OCI-LY3 (cell line): ENCODE measurements around the gene TGIF1.

Experiments used
- H2AFZ ChIP-seq: fragments of 200-600, 300-600 bp; shearing (Covaris generic); 2 replicates; pipeline ENCODE4 v1.6.0; 2014; ENCODE audit warnings: antibody characterized with exemption, low read depth, low read length
- H3K27ac ChIP-seq: fragments of 200-600, 300-600 bp; sonication (generic); 2 replicates; pipeline ENCODE4 v1.5.1; 2014; ENCODE audit warnings: mild to moderate bottlenecking, low read length, moderate library complexity, mixed read lengths
- H3K27me3 ChIP-seq: fragments of 200-600, 300-600 bp; sonication (generic); 2 replicates; pipeline ENCODE4 v1.6.1; 2014; ENCODE audit warnings: low read depth, low read length, mixed read lengths
- H3K36me3 ChIP-seq: fragments of 200-600, 300-600 bp; sonication (generic); replicated peaks from 2 replicates; pipeline ENCODE3; 2014; ENCODE audit warnings: low read depth, low read length, mixed read lengths
- H3K4me1 ChIP-seq: fragments of 300-600, 200-600 bp; sonication (generic); 2 replicates; pipeline ENCODE4 v1.6.1; 2014; ENCODE audit warnings: low read length, mixed read lengths
- H3K4me2 ChIP-seq: fragments of 200-600, 300-600 bp; sonication (generic); 2 replicates; pipeline ENCODE4 v1.6.1; 2014; ENCODE audit warnings: low read length, mixed read lengths
- H3K4me3 ChIP-seq: fragments of 300-600, 200-600 bp; sonication (generic); 2 replicates; pipeline ENCODE4 v1.5.1; 2014; ENCODE audit warnings: antibody characterized with exemption, mild to moderate bottlenecking, low read length, moderate library complexity
- H3K79me2 ChIP-seq: fragments of 300-600, 200-600 bp; shearing (Covaris generic); 2 replicates; pipeline ENCODE4 v1.6.1; 2014; ENCODE audit warnings: mild to moderate bottlenecking, low read length, mixed read lengths
- H3K9ac ChIP-seq: fragments of 300-600, 200-600 bp; shearing (Covaris generic); 2 replicates; pipeline ENCODE4 v1.6.0; 2014; ENCODE audit warnings: mild to moderate bottlenecking, low read length, moderate library complexity
- H3K9me3 ChIP-seq: fragments of 200-600, 300-600 bp; shearing (Covaris generic); 2 replicates; pipeline ENCODE4 v1.6.1; 2014; ENCODE audit warnings: low read length, mixed read lengths; ENCODE audit not compliant: insufficient read depth
- H4K20me1 ChIP-seq: fragments of 200-600, 300-600 bp; sonication (generic); 2 replicates; pipeline ENCODE4 v1.6.1; 2016; ENCODE audit warnings: low read length, mixed read lengths; ENCODE audit not compliant: insufficient read depth
- CTCF ChIP-seq: fragments of 200-600, 300-600 bp; sonication (generic); IDR thresholded peaks from 2 replicates; pipeline ENCODE4 v1.5.1; 2014; ENCODE audit warnings: antibody characterized with exemption, low read length, low read depth
- EZH2phosphoT487 ChIP-seq: fragments of 200-600 bp; shearing (Covaris generic); IDR thresholded peaks from 2 replicates; pipeline ENCODE4 v1.6.1; 2018; ENCODE audit warnings: antibody characterized with exemption, mixed run types, low read depth

The TGIF1 gene

DNA sequence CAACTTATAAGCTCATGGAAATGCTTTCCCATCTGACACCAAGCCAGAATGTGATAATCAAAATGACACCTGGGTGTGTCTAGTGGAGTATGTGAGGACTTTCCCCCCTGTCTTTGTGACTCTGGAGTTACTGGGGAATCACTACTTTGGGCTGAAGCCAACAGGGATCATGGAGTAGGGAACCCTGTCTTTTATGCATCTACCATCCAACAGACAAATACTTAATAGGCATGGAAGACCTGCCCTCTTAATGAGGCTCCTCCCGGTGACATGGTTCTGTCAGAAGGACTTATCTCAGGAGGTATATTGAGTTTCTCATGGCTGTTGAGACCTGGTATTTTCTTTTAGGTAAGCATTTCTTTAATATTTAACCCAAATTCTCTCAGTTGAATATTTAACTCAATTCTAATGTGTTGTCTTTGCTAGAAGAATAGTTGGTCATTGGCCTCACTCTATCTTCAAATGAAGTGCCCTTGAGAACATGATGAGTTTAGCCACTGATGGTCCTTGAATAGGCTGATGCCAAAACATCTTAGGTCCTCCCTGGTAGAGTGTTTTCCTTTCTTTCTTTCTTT, 42.1 kb downstream of the TGIF1 start:
- Histone ChIP-seq H4K20me1 (no peaks in the 10 kb centered on the region), H3K4me1 (peaks cover 60% of the 10 kb centered on the region), H3K36me3 (no peaks in the 10 kb centered on the region), H3K27me3 (no peaks in the 10 kb centered on the region), H2AFZ (no peak overlapping the region), H3K4me3 (no peak overlapping the region), H3K9me3 (no peaks in the 10 kb centered on the region), H3K4me2 (no peak overlapping the region), H3K27ac (no peak overlapping the region; the same call in 1 of the 2 replicates), H3K79me2 (peaks cover 13% of the 10 kb centered on the region), H3K9ac (no peak overlapping the region)
- no peak for TF ChIP-seq EZH2phosphoT487
- no peak for TF ChIP-seq CTCF

GRCh38 chr18:3492721-3493120, 42.7 kb downstream of the TGIF1 start:
- peak overlapping the region; percentile 90 for H3K9ac ChIP-seq
- H3K79me2 ChIP-seq: peaks cover 18% of the 10 kb centered on the region
- no peaks in the 10 kb centered on the region for H3K27me3 ChIP-seq
- peaks cover 67% of the 10 kb centered on the region for H3K4me1 ChIP-seq
- peak overlapping the region; percentile 95 for H3K27ac ChIP-seq
- H3K9me3 ChIP-seq: no peaks in the 10 kb centered on the region
- H3K36me3 ChIP-seq: no peaks in the 10 kb centered on the region
- H3K4me2 ChIP-seq: peak overlapping the region; percentile 92
- H4K20me1 ChIP-seq: no peaks in the 10 kb centered on the region
- peak overlapping the region; percentile 72; the same call in 1 of the 2 replicates for H3K4me3 ChIP-seq
- no peak overlapping the region for H2AFZ ChIP-seq
- TF ChIP-seq EZH2phosphoT487 (no peak), CTCF (no peak)

GRCh38 chr18:3493501-3494244, 43.7 kb downstream of the TGIF1 start:
- no peaks in the 10 kb centered on the region for H3K27me3 ChIP-seq
- H2AFZ ChIP-seq: no peak overlapping the region
- H4K20me1 ChIP-seq: no peaks in the 10 kb centered on the region
- peaks cover 76% of the 10 kb centered on the region for H3K4me1 ChIP-seq
- H3K9ac ChIP-seq: peak overlapping the region; percentile 90
- H3K4me2 ChIP-seq: peak overlapping the region; percentile 92
- peaks cover 27% of the 10 kb centered on the region for H3K79me2 ChIP-seq
- no peak for TF ChIP-seq CTCF
- TF ChIP-seq EZH2phosphoT487: no peak
- no peaks in the 10 kb centered on the region for H3K36me3 ChIP-seq
- H3K4me3 ChIP-seq: peak overlapping the region; percentile 72
- H3K27ac ChIP-seq: peak overlapping the region; percentile 95
- no peaks in the 10 kb centered on the region for H3K9me3 ChIP-seq

- H3K27ac ChIP-seq: peak overlapping the region; percentile 95
- peaks cover 33% of the 10 kb centered on the region for H3K79me2 ChIP-seq
- H3K4me3 ChIP-seq: peak overlapping the region; percentile 72
- peak overlapping the region; percentile 92 for H3K4me2 ChIP-seq
- no peaks in the 10 kb centered on the region for H4K20me1 ChIP-seq
- H3K4me1 ChIP-seq: peaks cover 76% of the 10 kb centered on the region
- H3K27me3 ChIP-seq: no peaks in the 10 kb centered on the region
- TF ChIP-seq CTCF: no peak
- TF ChIP-seq EZH2phosphoT487: no peak
- no peaks in the 10 kb centered on the region for H3K36me3 ChIP-seq
- no peak overlapping the region for H2AFZ ChIP-seq
- H3K9ac ChIP-seq: peak overlapping the region; percentile 90
- no peaks in the 10 kb centered on the region for H3K9me3 ChIP-seq
Measured at GRCh38 chr18:3494245-3494526, 44.2 kb downstream of the TGIF1 start.
